ENCODE results near the gene BAHD1.

Gene BAHD1

GRCh38 chr15:40446144-40446543 is 5.4 kb downstream of the BAHD1 start:
- DNase-seq = no peak

DNA sequence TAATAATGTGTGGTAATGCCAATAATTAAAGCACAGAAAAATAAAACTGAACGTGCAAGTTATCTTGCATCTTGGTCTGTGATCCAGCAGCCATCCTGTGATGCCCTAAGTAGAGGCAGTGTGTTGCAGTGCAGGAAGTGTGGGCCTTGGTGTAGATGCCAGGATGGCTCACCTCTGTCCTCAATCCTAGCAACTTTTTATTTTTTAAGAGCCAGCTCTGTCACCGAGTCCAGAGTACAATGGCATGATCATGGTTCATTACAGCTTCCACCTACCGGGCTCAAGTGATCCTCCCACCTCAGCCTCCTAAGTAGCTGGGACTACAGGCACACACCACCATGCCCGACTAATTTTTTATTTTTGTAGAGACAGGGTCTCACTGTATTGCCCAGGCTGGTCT is 7.6 kb downstream of the BAHD1 start:
- no peak for DNase-seq

GRCh38 chr15:40449275-40449674 is 8.5 kb downstream of the BAHD1 start:
- DNase-seq = no peak

DNA sequence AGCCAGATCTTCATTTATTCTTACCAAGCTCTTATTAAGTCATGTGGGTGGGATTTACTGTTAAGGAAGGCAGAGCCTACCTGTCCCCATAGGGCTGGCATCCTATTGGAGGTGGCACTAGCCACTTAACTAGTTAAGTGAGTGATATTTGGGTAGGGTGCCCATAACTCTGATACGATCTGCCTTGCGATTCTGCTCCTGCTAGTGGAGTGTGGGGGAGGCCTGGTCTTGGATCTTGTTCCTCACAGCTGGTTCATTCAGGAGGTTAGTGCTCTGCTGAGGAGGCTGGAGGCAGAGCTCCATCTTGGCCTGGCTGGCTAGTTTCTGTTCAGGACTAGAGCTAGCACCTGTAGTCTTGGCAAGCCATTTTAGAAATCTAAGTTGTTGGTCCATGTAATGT is 9.3 kb downstream of the BAHD1 start:
- no peak for DNase-seq

GRCh38 chr15:40451527-40452158 is 10.9 kb downstream of the BAHD1 start:
- DNase-seq = no peak

GRCh38 chr15:40452296-40453090 is 11.7 kb downstream of the BAHD1 start:
- DNase-seq = no peak

DNA sequence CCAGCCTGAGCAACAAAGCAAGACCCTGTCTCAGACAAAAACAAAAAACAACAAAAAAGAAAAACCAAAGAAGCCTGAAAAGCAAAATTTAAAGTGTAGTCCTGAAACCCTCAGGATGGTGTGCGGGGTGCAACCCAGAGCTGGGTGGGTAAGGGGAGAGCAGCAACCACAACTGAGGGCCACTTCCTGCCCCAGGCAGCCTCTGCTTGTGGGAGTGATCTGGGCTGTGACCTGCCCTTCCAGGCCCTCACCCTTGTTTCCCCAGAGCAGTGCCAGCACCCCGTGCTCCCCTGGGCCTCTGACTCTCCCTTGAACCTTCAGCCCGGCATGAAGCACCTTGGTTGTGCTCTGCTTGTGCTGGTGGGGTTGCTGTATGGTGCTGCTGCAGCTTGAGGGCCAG is 13.2 kb downstream of the BAHD1 start:
- DNase-seq = peak in 1 of 4 experiments; percentile 14

DNA sequence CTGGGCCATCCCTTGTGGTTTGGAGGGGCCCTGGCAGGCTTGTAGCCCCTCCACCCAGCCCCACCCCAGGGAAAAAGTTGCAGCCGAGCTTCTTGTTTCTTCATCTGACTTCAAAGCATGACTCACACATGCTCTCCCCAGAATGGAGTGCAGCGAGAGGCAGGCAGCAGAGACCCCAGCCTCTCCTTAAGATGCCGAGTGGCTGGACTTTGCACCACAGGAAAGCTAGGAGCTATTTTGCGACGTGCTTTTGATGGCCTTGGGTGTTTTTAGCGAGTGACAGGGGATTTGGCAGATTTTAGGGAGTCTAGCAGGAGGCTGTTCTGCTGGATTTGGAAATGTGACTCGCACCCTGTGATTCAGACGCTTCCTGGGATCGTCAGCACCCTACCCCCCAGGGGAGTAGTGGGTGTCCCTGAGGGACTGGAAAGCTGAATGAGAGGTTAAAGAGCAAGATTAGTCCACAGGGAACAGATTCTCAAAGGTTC is 14.2 kb downstream of the BAHD1 start:
- peak in 1 of 4 experiments; percentile 11 for DNase-seq

DNA sequence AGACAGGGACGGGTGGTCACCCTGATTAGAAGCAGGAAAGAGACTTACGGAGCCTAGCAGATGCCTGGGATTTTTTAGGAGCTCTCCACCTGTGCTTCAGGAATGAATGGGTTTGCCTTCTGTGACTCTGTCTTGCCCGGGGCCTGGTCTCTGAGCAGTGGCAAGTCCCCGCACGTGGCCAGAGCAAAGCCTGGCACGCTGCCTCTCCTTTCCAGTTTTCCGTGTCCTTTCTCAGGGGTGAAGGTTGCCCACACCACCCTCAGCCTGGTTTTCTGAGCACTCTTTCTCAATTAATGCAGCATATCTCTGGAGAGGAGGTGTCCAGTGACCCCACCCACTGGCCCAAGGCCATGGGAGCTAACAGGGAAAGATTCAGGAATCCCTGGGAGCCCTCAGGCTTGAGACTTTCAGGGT is 15.6 kb downstream of the BAHD1 start:
- DNase-seq = no peak

DNA sequence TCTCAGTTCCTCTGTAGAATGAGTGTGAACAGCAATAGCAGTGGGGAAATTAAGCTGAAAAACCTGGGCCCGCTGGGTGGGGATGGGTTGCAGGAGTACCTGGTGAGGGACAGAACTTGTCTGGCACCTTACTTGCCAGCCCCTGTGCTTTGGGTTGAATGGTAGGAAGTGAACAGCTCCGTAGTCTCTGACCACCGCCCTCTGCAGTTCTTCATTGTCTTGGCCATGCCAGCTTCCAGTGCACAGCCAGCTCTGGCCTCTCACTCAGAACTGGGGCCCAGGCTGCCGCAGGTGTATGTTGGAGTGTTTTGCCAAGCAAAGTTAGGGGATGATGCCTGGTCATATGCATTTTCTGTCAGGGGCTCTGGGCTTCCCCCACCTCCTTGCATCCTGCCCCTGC is 16.0 kb downstream of the BAHD1 start:
- DNase-seq = no peak

- no peak for DNase-seq
Observed at GRCh38 chr15:40458495-40459371, 18.0 kb downstream of the BAHD1 start.

DNA sequence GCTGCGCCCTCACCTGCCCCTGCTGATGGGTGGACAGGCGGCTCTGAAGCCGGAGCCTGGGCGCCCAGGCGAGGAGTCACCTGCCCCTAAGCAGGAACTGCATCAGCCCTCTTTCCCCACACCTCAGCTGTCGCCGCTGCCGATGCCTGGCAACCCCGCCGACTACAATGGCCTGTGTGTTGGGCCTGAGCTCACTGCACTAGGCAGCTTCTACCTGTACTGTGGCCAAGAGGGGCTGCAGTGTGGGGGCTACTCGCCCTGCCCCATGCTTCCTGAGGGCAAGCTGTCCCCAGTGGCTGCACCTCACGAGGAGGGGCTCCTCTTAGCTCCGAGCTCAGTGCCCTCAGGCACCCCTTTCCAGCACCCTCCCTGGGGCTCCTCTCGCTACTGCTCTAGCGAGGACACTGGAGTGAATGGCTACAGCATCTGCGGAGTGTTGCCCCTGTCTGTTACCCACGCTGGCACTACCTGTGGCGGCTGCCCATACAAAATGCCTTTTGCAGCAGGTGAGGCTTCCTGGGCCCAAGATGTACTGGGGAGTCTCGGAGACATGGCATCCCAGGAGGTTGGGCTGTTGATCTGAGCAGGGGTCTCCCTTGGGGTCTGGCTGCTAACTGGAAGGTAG is 18.8 kb downstream of the BAHD1 start:
- no peak for DNase-seq

DNA sequence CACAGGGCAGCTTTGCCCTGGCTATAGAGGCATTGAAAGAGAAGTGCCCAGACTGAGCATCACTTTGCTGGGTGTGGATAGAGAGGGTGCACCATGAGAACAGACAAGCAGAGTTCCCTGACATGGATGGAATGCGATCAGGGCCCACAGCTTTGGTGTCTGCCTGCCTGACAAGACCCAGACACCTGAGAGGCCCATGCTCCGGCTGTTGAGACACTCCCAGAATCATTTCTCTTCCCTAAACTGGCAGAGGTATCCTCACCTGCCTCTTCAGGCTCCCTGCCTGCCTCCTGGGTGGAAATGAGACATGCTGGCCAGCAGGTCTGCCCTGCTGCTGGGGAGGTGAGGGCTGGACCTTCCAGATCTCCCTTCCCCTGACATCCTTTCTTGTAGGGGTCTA is 19.7 kb downstream of the BAHD1 start:
- DNase-seq = no peak

DNA sequence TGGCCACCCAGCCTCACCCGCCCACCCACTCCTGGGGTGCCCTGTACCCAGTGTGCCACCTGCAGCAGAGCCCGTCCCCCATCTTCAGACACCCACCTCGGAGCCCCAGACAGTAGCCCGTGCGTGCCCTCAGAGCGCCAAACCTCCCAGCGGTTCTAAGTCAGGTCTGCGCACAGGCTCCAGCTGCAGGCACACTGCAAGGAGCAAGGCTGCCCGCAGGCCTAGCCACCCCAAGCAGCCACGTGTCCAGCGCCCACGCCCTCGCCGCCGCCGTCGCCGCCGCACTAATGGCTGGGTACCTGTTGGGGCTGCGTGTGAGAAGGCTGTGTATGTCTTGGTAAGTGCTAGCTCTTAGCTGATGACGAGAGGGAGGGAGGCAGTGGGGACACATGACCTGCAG is 21.2 kb downstream of the BAHD1 start:
- DNase-seq = no peak

DNA sequence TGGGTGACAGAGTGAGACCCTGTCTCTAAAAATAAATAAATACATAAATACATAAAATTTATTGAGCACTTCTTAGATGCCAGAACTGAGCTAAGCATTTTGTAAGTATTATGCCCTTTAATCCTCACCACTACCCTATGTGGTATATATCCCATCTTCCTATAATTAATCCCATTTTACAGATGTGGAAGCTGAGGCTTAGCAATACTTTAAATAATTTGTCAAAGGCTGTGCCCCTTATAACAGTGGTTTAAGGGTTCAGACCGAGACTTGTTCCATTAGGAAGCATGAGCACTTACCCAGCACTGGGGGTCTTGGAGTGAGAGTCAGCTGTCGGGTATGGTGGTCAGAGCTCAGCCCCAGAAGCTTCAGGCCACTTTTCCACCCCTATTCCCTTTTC is 22.5 kb downstream of the BAHD1 start:
- no peak for DNase-seq

- DNase-seq = no peak
Observed at GRCh38 chr15:40463886-40464545, 23.3 kb downstream of the BAHD1 start.

DNA sequence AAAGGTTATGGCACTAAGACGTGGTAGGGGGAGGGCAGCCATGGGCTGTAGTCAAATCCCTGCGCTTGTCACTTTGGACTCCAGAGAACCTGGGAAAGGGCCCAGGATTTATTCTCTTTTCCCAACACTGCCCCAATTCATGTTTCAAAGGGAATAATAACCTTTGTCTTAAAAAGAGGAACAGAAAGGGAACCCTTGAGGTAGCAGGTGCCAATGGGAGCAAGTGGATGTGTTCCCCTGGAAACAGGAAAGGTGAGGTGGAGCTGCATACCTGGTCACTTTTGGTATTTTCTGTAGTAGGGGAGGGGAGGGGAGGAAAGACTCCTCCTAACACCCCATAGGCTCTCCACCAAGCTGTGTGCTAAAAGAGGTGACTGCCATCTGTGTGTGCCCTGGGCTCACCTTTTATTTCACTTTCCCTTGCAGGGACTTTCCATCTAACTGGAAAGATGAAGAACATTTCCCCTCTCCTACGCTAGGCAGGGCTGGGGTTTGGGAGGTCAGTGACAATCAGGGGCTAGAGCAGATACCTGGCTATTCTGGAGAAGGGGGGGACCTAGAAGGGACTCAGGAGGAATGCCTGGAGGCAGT is 23.9 kb downstream of the BAHD1 start:
- DNase-seq = no peak

- DNase-seq = no peak
Observed at GRCh38 chr15:40465939-40466338, 25.2 kb downstream of the BAHD1 start.

- DNase-seq = no peak
Observed at GRCh38 chr15:40466426-40467260, 25.9 kb downstream of the BAHD1 start.

DNA sequence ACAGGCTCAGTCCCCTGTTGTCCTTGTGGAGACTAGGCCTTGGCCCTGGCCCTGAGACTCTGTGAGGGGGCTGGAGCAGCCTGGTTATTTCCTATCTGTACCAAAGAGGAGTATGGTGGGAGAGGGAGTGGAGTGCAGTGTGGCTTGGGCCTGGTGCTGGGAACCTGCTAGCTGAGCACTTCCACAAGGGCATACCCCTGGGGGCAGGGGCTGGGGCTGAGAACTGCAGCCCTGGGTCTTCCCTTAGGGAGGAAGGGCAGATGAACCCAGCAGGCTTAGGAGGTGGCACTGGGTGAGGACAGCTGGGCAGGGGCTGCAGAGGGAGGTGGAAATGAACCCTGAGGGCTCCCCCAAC is 26.5 kb downstream of the BAHD1 start:
- no peak for DNase-seq

GRCh38 chr15:40468898-40469331 is 28.2 kb downstream of the BAHD1 start:
- DNase-seq = no peak

Measured in activated naive CD4-positive, alpha-beta T cell (primary cell).